ENCODE results near the gene ANGPT4.

DNA sequence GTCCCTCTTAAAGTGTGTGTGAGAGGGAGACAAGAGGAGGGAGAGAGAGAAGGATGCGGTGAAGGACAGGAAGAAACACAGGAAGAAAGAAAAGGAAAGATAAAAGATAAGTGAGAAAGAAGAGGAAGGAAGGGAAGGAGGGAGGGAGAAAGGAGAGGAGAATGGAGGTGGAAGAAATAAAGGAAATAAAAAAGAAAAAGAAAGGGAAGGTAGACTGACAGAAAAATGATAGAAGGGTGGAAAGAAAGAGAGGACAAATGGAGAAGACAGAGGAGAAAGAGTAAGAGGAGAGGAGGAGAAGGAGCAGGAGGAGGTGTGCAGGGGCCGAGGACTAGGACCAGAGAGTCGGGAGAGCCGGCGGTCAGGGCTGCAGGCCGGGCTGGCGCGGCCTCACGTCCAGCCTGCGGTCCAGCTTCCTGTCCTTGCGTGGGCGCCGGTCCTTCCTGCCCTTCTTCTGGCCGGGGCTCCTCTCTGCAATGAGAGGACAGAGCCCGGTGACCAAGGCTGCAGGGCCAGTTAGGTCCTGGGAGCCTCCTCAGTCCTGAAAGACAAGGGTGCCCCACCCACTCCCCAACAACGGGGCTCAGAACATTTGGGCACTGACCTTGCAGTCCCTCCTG lies 44.0 kb upstream of the ANGPT4 start:
- TF ChIP-seq POLR2AphosphoS5 (IDR thresholded peaks at IDR 0.05; ENCODE audit: low read depth, low read length) = no peak
- TF ChIP-seq, protein P1, sequence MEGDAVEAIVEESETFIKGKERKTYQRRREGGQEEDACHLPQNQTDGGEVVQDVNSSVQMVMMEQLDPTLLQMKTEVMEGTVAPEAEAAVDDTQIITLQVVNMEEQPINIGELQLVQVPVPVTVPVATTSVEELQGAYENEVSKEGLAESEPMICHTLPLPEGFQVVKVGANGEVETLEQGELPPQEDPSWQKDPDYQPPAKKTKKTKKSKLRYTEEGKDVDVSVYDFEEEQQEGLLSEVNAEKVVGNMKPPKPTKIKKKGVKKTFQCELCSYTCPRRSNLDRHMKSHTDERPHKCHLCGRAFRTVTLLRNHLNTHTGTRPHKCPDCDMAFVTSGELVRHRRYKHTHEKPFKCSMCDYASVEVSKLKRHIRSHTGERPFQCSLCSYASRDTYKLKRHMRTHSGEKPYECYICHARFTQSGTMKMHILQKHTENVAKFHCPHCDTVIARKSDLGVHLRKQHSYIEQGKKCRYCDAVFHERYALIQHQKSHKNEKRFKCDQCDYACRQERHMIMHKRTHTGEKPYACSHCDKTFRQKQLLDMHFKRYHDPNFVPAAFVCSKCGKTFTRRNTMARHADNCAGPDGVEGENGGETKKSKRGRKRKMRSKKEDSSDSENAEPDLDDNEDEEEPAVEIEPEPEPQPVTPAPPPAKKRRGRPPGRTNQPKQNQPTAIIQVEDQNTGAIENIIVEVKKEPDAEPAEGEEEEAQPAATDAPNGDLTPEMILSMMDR (IDR thresholded peaks at IDR 0.05) = no peak
- TF ChIP-seq, protein P2, sequence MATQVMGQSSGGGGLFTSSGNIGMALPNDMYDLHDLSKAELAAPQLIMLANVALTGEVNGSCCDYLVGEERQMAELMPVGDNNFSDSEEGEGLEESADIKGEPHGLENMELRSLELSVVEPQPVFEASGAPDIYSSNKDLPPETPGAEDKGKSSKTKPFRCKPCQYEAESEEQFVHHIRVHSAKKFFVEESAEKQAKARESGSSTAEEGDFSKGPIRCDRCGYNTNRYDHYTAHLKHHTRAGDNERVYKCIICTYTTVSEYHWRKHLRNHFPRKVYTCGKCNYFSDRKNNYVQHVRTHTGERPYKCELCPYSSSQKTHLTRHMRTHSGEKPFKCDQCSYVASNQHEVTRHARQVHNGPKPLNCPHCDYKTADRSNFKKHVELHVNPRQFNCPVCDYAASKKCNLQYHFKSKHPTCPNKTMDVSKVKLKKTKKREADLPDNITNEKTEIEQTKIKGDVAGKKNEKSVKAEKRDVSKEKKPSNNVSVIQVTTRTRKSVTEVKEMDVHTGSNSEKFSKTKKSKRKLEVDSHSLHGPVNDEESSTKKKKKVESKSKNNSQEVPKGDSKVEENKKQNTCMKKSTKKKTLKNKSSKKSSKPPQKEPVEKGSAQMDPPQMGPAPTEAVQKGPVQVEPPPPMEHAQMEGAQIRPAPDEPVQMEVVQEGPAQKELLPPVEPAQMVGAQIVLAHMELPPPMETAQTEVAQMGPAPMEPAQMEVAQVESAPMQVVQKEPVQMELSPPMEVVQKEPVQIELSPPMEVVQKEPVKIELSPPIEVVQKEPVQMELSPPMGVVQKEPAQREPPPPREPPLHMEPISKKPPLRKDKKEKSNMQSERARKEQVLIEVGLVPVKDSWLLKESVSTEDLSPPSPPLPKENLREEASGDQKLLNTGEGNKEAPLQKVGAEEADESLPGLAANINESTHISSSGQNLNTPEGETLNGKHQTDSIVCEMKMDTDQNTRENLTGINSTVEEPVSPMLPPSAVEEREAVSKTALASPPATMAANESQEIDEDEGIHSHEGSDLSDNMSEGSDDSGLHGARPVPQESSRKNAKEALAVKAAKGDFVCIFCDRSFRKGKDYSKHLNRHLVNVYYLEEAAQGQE (IDR thresholded peaks at IDR 0.05; ENCODE audit: insufficient read depth in 1 of 2, low read depth in 2 of 2, low read length in 1 of 2) = no peak
- TF ChIP-seq TCF7L2 (IDR thresholded peaks at IDR 0.05; ENCODE audit: low read depth, low read length) = no peak
